SU-DHL-6 (cell line): ENCODE data around the gene CLEC17A.

Source experiments
- H2AFZ ChIP-seq: fragments of 200-600 bp; sonication (generic); 2 replicates; pipeline ENCODE4 v1.6.1; 2014; ENCODE audit warnings: low read depth, mild to moderate bottlenecking, moderate library complexity, mixed read lengths, antibody characterized with exemption, low read length; ENCODE audit not compliant: severe bottlenecking
- H3F3A ChIP-seq: fragments of 200-600 bp; shearing (Covaris generic); 2 replicates; pipeline ENCODE4 v1.6.0; 2016; ENCODE audit warnings: antibody characterized with exemption, mild to moderate bottlenecking; ENCODE audit not compliant: insufficient read depth
- H3K27ac ChIP-seq: fragments of 200-600 bp; sonication (generic); 2 replicates; pipeline ENCODE4 v1.5.1; 2016; ENCODE audit warnings: low read depth, mild to moderate bottlenecking, low read length, moderate library complexity, mixed read lengths
- H3K27me3 ChIP-seq: fragments of 200-600 bp; sonication (generic), shearing (Covaris generic); 2 replicates; pipeline ENCODE4 v1.6.0; 2014; ENCODE audit warnings: mild to moderate bottlenecking, low read length
- H3K36me3 ChIP-seq: fragments of 200-600 bp; sonication (generic); 2 replicates; pipeline ENCODE4 v1.6.1; 2014; ENCODE audit warnings: mild to moderate bottlenecking, low read length, mixed read lengths
- H3K4me2 ChIP-seq: fragments of 300-600, 200-600 bp; shearing (Covaris generic), sonication (generic); 2 replicates; pipeline ENCODE4 v1.6.0; 2014; ENCODE audit warnings: low read length, low read depth, mild to moderate bottlenecking; ENCODE audit not compliant: poor library complexity, severe bottlenecking
- H3K4me3 ChIP-seq: fragments of 200-600 bp; sonication (generic); 2 replicates; pipeline ENCODE4 v1.5.1; 2014; ENCODE audit warnings: antibody characterized with exemption, low read length, mild to moderate bottlenecking, mixed read lengths; ENCODE audit not compliant: insufficient read depth, poor library complexity, severe bottlenecking
- H3K79me2 ChIP-seq: fragments of 200-600 bp; sonication (generic); 2 replicates; pipeline ENCODE4 v1.6.1; 2014; ENCODE audit warnings: mild to moderate bottlenecking, low read length, moderate library complexity; ENCODE audit not compliant: insufficient read depth
- H3K9ac ChIP-seq: fragments of 200-600 bp; sonication (generic); 2 replicates; pipeline ENCODE4 v1.7.0; 2014; ENCODE audit warnings: mild to moderate bottlenecking, low read length
- H3K9me2 ChIP-seq: fragments of 200-600 bp; sonication (generic); replicated peaks from 2 replicates; pipeline ENCODE4 v1.6.1; 2014; ENCODE audit warnings: low read length; ENCODE audit not compliant: insufficient read depth
- H3K9me3 ChIP-seq: fragments of 200-600 bp; sonication (generic); 2 replicates; pipeline ENCODE4 v1.6.1; 2014; ENCODE audit warnings: low read length, mixed read lengths; ENCODE audit not compliant: insufficient read depth
- H4K20me1 ChIP-seq: fragments of 200-600 bp; sonication (generic); 2 replicates; pipeline ENCODE4 v1.6.1; 2014; ENCODE audit warnings: low read depth, mild to moderate bottlenecking, antibody characterized with exemption, low read length, moderate library complexity, mixed read lengths
- EZH2phosphoT487 ChIP-seq: fragments of 200-600 bp; sonication (generic), shearing (Covaris generic); conservative IDR thresholded peaks from 2 replicates; pipeline ENCODE4 v1.6.1; 2018; ENCODE audit warnings: mild to moderate bottlenecking, antibody characterized with exemption, low read length, moderate library complexity, mixed read lengths
- TF ChIP-seq, protein P1 (sequence below): fragments of 200-600 bp; sonication (generic); IDR thresholded peaks from one replicate; pipeline ENCODE4 v1.5.1; 2017; ENCODE audit warnings: antibody characterized with exemption, mild to moderate bottlenecking, low read length, moderate library complexity; ENCODE audit not compliant: insufficient read depth, poor library complexity, severe bottlenecking

Gene CLEC17A

DNA sequence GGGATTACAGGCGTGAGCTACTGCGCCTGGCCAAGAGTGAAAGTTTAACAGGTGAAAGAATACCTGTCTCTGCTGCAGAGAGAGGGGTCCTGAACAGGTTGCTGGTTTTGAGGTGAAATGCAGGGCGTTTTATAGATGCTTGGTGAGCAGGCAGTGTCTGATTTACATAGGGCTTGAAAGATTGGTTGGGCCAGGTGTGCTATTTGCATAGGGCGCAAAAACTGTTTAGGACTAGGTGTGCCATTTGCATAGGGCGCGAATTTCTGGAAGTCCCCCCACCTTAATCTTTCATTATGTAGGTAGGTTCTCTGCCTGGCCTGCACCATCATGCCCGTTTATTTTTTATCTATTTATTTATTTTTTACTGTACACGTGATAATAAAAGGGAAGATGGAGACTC lies 6.5 kb upstream of the CLEC17A start:
- Histone ChIP-seq H4K20me1 (no peaks in the 10 kb centered on the region), H3K4me3 (no peak overlapping the region)
- TF ChIP-seq, protein P1, sequence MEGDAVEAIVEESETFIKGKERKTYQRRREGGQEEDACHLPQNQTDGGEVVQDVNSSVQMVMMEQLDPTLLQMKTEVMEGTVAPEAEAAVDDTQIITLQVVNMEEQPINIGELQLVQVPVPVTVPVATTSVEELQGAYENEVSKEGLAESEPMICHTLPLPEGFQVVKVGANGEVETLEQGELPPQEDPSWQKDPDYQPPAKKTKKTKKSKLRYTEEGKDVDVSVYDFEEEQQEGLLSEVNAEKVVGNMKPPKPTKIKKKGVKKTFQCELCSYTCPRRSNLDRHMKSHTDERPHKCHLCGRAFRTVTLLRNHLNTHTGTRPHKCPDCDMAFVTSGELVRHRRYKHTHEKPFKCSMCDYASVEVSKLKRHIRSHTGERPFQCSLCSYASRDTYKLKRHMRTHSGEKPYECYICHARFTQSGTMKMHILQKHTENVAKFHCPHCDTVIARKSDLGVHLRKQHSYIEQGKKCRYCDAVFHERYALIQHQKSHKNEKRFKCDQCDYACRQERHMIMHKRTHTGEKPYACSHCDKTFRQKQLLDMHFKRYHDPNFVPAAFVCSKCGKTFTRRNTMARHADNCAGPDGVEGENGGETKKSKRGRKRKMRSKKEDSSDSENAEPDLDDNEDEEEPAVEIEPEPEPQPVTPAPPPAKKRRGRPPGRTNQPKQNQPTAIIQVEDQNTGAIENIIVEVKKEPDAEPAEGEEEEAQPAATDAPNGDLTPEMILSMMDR = no peak
- no peak for TF ChIP-seq EZH2phosphoT487

DNA sequence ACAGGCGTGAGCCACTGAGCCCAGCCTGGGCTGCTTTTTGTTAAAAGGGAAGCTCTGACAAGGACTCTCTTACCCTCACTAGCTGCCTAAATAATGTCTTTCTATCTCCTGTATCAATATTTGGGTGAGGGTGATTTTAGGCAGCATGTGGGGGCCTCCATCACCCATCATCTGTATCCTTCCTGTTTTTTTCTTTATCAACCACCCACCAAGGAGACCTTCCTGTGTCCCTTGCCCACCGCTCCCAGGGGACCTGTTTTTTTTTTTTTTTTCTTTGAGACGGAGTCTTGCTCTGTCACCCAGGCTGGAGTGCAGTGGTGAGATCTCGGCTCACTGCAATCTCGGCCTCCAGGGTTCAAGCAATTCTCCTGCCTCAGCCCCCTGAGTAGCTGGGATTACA lies 5.6 kb upstream of the CLEC17A start:
- peak overlapping the region; percentile 27; the same call in 1 of the 2 replicates for H3K9ac ChIP-seq
- no peak for TF ChIP-seq EZH2phosphoT487
- TF ChIP-seq, protein P1 = no peak

More for the DNA sequence above, 6.5 kb upstream of the CLEC17A start:
- Histone ChIP-seq H2AFZ (no peak overlapping the region), H3K27me3 (no peaks in the 10 kb centered on the region), H3K79me2 (peaks cover 5% of the 10 kb centered on the region), H3K4me2 (peak overlapping the region; percentile 38), H3K9ac (no peak overlapping the region), H3K9me2 (no peaks in the 10 kb centered on the region), H3K9me3 (no peaks in the 10 kb centered on the region), H3K36me3 (no peaks in the 10 kb centered on the region), H3K27ac (peak overlapping the region; percentile 34; the same call in 1 of the 2 replicates), H3F3A (peaks cover 36% of the 10 kb centered on the region)

GRCh38 chr19:14577885-14578427 lies 4.9 kb upstream of the CLEC17A start:
- peaks cover 36% of the 10 kb centered on the region for H3F3A ChIP-seq
- H3K79me2 ChIP-seq = no peaks in the 10 kb centered on the region
- H3K4me3 ChIP-seq = no peak overlapping the region
- H3K9me2 ChIP-seq = no peaks in the 10 kb centered on the region
- H2AFZ ChIP-seq = peak overlapping the region; percentile 73
- H3K36me3 ChIP-seq = no peaks in the 10 kb centered on the region
- H3K9me3 ChIP-seq = no peaks in the 10 kb centered on the region
- no peaks in the 10 kb centered on the region for H3K27me3 ChIP-seq
- H3K9ac ChIP-seq = peak overlapping the region; percentile 27
- TF ChIP-seq EZH2phosphoT487 = no peak
- TF ChIP-seq, protein P1 = no peak
- H4K20me1 ChIP-seq = no peaks in the 10 kb centered on the region
- peak overlapping the region; percentile 23 for H3K4me2 ChIP-seq
- peak overlapping the region; percentile 69 for H3K27ac ChIP-seq

More for the DNA sequence above, 5.6 kb upstream of the CLEC17A start:
- no peaks in the 10 kb centered on the region for H3K36me3 ChIP-seq
- peak overlapping the region; percentile 9 for H3K4me2 ChIP-seq
- H4K20me1 ChIP-seq = no peaks in the 10 kb centered on the region
- H3F3A ChIP-seq = peaks cover 36% of the 10 kb centered on the region
- H3K79me2 ChIP-seq = no peaks in the 10 kb centered on the region
- H2AFZ ChIP-seq = no peak overlapping the region
- no peak overlapping the region for H3K4me3 ChIP-seq
- no peaks in the 10 kb centered on the region for H3K9me2 ChIP-seq
- no peaks in the 10 kb centered on the region for H3K27me3 ChIP-seq
- H3K9me3 ChIP-seq = no peaks in the 10 kb centered on the region
- peak overlapping the region; percentile 69; the same call in 1 of the 2 replicates for H3K27ac ChIP-seq
